NCI-H345 (cell line): ENCODE data around the gene VWA2.

Source experiments
- DNase-seq: peaks from one replicate; lab custom pipeline; 2025; lab: John Stamatoyannopoulos, UW

Gene VWA2

DNA sequence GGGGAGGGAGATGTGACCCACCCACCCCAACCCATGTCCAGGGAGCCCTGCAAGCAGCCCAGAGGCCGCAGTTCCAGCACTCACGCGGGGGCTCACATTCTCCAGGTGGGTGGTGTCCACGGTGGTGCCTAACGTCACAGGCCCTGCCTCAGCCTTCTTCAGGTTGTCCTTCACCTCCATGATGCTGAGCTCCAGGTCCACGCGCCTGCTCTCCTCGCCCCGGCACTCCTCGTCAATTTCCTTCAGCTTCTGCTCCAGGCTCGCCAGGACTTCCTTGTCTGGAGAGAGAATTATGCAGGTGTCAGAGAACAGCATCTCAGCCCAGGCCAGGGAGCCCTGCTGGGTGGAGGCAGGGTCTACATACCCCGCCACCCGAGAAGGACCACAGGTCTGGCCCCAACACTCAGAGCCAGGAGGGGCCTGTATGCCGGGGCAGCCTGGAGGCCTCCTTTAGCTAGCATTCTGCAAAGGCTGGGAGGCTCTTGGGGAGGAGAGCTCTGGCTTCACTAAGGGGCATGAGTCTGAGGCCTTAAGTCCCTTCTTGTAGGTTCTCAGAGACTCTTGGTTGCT, 58.2 kb downstream of the VWA2 start:
- DNase-seq, result no peak

- no peak for DNase-seq
Measured at GRCh38 chr10:114300036-114300645, 61.1 kb downstream of the VWA2 start.

GRCh38 chr10:114301177-114301576, 62.1 kb downstream of the VWA2 start:
- no peak for DNase-seq

- no peak for DNase-seq
Measured at GRCh38 chr10:114301951-114302710, 63.1 kb downstream of the VWA2 start.

GRCh38 chr10:114303556-114303955, 64.5 kb downstream of the VWA2 start:
- DNase-seq, result no peak

DNA sequence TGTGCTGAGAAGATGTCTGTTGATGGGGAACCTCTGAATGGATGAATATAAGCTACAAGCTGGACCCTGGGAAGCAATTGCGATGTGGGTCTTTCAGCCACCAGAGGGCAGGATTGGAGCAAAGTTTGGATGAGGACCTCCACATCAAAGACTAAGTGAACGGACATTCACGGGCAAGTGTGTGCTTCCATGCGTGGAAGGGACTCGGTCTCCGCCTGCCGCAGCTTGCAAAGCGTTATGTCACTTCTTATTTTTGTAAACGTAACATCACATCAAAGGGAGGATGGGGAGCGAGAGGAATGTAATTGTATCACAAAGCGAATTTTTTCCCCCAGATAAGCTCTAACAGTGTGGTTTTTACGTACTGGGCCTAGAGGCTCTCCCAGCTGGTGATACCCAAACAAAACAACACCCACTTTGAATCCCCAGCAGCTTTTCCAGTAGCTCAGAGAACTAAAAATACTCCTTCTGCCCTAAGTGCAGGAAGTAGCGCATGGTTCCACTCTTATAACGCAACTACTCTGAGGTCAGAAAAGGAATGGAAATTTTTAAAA, 65.0 kb downstream of the VWA2 start:
- DNase-seq, result peak; percentile 84

DNA sequence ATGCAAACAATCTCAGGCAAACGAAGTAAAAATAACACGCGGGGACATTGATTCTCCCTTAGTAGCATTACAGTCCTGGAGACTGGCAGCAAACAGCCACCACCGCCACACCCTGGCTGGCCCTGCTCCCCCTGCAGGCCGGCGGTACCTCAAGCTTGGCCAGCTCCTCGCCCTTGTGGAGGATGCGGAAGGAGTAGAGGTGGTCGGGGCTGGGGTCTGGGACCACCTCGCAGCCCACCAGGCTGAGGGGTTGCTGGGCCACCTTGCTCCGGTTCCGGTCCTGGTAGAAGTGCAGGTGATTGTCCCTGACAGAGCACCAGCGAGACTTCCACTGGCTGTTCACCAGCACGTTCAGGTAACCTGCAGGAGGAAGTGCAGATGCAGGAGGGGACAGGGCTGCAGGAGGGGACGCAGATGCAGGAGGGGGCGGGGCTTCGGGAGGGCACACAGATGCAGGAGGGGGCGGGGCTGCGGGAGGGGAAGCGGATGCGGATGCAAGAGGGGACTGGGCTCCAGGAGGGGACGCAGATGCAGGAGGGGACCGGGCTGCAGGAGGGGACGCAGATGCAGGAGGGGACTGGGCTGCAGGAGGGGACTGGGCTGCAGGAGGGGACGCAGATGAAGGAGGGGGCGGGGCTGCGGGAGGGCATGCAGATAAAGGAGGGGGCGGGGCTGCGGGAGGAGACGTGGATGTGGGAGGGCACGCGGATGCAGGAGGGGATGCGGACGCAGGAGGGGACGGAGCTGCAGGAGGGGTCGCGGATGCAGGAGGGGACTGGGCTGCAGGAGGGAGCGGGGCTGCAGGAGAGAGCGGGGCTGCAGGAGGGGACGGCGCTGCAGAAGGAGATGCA, 65.7 kb downstream of the VWA2 start:
- peak; percentile 76 for DNase-seq

GRCh38 chr10:114305521-114305925, 66.5 kb downstream of the VWA2 start:
- DNase-seq, result no peak

GRCh38 chr10:114306116-114306973, 67.3 kb downstream of the VWA2 start:
- no peak for DNase-seq

- DNase-seq, result no peak
Measured at GRCh38 chr10:114307731-114308130, 68.7 kb downstream of the VWA2 start.

DNA sequence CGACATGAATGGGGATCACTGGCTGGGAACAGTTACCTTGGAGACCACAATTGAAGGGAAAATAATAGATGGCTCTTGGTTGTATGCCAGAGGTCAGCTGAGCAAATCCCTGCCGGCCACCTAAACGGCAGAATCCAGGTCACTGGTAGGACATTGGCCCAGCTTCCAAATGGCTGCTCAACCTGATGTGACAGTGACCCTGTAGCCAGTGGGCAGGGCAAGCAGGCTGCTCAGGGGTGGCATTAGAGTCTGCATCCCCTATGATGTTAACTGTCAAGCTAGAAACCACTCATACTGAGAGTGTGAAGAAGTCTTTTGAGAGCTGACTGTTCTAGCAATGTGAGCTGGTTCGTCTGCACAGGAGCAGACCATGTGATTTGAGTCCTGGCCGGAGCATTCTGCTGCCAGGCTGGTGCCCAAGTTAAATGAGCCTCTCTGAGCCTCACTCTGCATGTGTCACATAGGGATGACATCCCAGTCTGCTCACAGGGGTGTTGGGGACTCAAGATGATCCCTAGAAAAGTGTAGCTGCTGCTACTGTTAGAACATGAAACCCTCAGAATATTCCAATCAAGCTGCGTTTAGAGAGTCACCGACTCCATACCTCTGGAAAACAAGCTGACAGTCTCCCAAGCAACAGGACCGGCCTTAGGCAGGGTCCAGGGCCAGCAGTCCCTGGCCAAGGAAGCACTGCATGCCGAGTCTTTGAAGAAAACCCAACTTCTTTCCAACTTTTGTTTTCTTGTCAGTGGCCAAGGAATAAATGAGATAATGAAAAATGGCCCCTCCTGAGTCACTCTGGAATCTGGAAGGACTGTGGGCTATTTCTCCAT, 69.7 kb downstream of the VWA2 start:
- no peak for DNase-seq

DNA sequence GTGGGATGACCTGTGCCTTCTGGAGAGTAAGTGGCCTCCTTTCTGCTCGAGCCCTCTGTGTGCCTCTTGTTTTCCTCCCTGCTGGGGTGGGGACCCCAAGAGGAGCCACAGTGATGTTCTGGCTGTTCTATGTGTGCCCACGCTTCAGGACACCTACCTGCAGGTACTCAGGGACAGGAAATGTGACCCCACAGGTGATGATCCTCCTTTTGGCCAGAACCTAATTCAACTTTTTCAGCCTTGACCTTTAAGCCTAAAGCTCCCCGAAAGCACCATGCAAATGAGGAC, 70.3 kb downstream of the VWA2 start:
- DNase-seq, result no peak

DNA sequence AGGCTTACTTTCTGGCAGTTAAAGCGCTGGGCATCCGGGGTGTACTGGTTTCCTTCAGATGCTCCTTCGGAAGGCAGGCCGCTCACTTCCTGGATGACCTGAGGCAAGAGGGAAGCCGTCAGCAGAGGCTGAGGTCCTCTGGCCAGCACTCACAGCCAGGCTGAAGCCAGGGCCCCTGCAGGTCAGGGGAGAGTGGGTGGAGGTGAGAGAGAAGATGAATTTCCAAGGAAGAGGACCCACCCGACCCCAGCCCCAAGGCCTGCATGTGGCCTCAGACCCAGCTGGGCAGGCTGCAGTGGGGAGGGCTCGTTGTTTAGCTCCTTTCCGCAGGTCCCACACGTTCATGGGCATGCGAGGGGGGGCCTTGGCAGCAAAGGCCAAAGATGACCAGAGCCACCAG, 71.3 kb downstream of the VWA2 start:
- DNase-seq, result no peak

DNA sequence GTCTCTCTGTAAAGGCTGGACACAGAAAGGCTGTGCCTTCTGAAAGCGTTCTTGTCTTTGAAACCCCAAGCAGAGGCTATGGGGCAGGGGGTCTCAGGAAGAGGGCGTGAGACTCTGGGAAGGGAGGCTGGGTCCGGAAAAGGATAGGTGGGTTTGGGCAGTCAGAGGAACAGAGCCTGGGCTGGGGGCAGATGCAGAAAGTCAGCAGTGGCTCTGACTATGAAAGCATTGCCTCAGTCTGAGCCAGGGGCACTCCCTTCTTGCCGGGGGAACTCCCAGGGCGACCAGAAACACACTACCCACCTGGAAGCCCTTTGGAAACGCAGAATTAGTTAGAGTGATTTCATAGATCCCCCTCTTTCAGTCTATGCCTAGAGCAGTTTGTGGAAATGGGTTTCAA, 72.0 kb downstream of the VWA2 start:
- no peak for DNase-seq

- DNase-seq, result no peak
Measured at GRCh38 chr10:114311496-114312209, 72.6 kb downstream of the VWA2 start.

GRCh38 chr10:114313139-114313538, 74.1 kb downstream of the VWA2 start:
- no peak for DNase-seq

- no peak for DNase-seq
Measured at GRCh38 chr10:114313866-114314265, 74.8 kb downstream of the VWA2 start.

DNA sequence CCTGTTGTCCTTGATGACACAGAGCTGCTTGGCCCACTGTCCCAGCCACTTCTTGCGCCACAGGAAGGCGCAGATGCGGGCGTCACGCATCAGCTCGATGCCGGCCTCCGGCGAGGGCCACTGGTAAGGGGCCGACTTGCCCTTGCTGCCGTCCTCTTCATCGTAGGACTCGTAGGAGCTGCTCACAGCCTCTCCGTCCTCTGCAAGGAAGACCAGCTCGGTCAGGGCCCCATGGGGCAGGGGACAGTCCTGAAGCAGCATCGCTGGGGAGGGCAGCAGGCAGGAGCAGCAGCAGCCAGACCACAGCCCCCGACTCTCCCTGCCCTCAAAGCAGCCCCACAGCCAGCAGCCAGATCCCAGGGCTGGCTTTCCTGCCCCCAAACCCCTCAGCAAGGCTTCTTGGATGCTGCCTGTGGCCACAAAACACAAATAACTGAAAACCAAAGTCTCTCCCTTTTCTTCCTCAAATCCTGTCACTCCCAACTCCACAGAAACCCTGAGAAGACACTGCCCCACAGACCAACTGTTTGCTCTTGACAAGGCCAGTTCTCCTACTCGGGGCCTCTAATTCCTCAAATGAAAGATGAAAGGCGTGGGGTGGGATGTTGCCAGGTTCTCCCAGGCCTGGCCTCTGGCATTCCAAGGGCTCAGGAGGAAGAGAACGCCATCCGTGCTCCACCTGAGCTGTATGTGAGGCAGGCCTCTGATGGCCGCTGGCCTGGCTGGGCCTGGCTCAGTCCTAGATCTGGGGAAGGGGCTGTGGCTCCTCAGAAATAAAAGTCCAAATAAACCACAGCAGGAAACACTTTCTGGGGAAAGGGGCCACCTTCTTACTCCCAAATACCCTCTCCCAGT, 76.7 kb downstream of the VWA2 start:
- no peak for DNase-seq

DNA sequence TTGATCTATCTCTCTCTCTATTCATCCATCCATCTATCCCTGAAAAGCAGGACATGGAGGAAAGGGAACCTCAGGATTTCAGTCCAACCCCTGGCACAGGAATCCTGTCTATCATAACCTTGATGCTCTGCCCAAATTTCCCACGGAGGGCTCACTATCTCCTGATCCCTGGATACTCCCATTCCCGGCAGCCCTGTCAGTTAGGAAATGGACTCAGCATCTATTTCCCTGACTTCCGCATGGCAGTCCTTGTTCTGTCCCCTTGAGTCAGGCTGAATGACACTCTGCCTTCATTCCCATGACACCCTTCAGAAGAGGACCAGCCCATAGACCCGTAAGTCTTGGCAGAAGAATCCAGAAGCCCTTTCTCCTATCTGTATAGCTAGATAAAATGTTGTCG, 77.7 kb downstream of the VWA2 start:
- no peak for DNase-seq
